GM12872 (cell line): ENCODE results near the gene MUC6.

Source experiments
- TF ChIP-seq, protein P1 (sequence below): IDR thresholded peaks from 3 replicates; pipeline ENCODE4 v1.5.1; 2011; ENCODE audit warnings: low read depth, mild to moderate bottlenecking, low read length, moderate library complexity; ENCODE audit not compliant: insufficient read depth

MUC6 gene

DNA sequence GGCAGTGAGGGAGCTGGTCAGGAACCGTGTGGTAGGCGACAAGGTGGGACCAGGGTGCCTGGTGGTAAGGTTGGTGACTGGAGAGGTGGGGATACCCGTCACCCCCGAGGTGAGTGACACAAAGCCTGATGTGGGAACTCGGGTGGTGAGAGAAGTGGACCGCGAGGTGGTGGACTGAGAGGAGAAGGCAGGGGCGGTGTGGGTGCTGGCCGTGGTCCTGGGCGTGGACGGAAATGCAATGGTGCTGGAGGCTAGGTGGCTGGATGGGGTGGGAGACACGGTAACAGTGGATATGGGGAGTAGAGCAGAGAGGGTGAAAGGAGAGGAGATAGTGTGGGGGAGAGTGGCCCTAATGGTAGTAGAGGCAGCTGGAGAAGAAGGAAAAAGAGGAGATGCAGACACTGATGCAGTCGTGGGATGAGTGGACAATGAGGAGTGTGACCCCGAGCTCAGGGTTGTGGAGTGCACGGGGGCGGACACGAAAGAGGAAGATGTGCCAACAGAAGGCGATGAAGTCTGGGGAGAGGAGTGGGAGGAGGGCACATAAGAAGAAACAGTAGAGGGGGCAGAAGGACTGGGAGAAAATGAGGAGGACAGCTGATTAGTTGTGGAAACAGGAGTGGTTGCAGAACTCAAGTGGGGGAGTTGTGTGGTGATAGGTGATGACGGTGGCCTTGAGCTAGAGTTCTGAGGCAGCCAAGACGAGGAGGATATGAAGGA lies 20.5 kb downstream of the MUC6 start:
- TF ChIP-seq, protein P1, sequence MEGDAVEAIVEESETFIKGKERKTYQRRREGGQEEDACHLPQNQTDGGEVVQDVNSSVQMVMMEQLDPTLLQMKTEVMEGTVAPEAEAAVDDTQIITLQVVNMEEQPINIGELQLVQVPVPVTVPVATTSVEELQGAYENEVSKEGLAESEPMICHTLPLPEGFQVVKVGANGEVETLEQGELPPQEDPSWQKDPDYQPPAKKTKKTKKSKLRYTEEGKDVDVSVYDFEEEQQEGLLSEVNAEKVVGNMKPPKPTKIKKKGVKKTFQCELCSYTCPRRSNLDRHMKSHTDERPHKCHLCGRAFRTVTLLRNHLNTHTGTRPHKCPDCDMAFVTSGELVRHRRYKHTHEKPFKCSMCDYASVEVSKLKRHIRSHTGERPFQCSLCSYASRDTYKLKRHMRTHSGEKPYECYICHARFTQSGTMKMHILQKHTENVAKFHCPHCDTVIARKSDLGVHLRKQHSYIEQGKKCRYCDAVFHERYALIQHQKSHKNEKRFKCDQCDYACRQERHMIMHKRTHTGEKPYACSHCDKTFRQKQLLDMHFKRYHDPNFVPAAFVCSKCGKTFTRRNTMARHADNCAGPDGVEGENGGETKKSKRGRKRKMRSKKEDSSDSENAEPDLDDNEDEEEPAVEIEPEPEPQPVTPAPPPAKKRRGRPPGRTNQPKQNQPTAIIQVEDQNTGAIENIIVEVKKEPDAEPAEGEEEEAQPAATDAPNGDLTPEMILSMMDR = no peak

DNA sequence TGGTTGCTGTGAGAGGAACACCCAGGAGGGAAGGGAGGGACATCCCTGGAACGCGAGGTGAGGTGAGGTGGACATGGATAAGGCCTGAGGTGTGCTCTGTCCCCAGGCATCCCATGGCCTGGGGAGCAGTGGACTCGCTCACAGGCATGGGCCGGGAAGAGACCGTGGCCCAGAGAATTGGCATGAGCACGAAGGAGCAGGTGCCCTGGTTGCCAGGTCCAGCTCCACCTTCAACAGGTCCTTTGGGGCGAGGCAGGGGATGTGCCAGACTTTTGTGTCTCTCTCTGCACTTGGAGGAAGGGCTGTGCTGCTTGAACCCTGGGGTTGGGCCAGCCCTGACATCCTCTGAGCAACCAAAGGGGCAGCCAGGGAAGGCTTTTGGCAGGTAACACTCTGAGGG lies 21.5 kb downstream of the MUC6 start:
- TF ChIP-seq, protein P1 = no peak

DNA sequence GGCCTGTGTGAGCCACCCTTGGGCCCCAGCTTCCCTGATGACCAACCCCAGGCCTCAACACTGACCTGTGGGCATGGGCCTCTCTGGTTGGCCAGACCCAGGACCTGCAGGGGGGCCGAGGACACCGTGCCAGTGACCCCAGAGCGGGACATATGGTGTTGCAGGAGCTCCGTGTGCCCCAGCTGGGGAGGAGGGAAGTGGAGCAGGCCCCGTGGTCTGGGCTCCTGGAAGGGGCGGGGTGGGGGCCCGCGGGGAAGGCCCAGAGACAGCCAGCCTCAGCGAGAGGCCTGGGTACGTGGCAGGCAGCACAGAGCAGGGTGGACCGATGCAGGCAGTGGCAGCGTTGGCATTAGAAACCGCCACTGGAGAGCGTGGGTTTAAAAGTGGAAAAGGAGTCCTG lies 22.2 kb downstream of the MUC6 start:
- TF ChIP-seq, protein P1 = no peak

DNA sequence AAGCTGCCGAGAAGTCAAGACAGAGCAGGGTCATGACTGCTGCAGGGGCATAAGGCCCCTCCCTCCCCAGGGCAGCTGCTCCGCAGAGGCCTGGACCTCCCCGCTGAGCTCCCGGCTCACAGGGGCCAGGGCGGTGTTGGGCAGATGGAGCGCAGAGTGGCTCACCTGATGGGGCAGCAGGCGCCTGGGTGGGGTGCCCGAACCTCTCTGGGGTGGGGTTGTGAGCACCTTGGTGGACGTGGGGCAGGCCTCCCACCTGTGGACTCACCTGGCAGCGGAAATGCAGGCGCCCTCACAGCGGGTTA lies 22.9 kb downstream of the MUC6 start:
- TF ChIP-seq, protein P1 = no peak

DNA sequence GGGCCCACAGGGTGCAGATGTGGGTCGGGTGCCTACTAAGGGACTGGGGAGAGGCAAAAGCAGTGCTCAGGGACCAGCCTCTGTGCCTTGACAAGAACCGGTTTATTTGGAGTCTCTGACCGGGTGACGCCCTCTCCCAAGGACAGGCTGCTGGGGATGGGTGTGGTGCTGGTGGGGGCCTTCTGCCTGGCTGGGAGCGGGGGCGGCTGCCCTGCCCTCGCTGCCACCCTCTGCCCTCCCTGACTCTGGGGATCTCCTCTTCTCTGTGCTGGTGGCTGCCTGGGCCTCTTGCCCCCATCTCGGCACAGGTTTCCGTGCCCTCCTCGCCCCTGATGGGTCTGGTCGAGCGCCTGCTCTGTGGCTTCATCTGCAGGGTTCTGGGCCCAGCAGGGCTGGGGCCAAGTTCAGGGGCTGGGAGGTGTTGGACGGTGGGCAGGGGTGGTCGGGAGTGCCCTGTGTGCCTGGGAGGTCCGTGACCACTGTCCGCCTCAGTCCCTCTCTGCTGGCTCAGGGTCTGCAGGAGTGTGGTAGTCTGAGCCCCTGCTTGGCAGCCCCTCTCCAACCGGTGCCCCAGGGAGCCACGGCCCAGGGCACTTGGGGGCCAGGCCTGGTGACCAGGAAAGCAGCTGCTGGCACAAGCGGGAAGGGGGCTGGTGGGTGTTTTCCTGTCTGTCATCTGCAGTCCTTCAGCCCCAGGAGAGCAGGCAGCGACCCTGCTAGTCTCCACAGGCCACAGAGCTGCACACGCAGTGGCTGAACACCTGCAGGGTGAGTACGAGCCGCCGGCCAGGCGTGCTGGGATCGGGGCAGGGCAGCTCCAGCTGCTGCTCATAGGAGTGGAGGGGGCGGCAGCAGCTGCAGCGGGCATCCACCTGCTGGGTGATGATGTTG lies 23.5 kb downstream of the MUC6 start:
- TF ChIP-seq, protein P1 = no peak

DNA sequence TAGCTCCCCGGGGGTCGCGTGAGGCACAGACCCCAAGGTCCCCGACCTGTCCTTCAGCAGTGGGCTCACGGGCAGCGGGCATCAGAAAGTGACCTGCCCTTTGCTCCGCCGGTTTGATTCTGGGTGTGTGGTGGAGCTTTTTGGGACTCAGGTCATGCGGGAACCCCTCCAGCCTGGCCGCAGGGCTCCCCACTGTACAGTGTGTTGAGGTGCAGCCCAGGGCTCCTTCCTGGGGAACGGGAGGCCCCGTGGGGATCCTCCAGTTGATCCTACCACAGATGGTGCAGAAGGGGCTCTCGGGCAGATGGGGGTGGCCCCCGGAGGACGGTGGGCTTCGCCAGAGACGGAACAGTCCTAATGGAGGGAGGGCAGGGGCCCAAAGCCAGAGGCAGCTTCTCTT lies 24.2 kb downstream of the MUC6 start:
- TF ChIP-seq, protein P1 = no peak

DNA sequence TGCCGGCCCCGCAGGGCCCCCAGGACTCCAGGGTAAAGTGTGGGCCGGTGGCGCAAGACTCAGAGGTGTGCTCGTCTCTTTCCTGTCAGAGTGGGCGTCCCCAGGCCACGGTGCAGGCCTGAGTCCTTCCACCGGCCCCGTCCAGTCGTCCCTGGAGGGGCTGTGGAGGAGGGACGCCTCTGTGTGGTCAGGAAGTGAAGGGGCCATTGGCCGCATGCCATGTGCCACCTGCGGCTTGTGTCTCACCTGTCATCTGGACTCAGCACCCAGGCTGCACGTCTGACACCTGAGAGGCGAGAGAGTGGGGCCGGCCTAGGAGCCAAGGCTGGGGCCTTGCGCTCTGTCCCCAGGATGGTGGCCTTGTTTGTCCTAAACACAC lies 25.2 kb downstream of the MUC6 start:
- TF ChIP-seq, protein P1 = no peak
